ENCODE data around the gene MAP3K4. TPM values are rescaled to one million over a fixed set of nuclear protein-coding genes. Genes with fewer than 3 reads are reported as not detected.

MAP3K4 gene
- total RNA-seq, 1 donor from 2014 or later, result 41.2 TPM

GRCh38 chr6:161139766-161140553 lies 148.4 kb downstream of the MAP3K4 start:
- H3K4me1 Mint-ChIP-seq (ENCODE audit: unreplicated experiment), result peaks cover 11% of the 10 kb centered on the region
- H3K9me3 Mint-ChIP-seq (ENCODE audit: unreplicated experiment), result no peaks in the 10 kb centered on the region
- peaks cover 14% of the 10 kb centered on the region for H3K27me3 Mint-ChIP-seq (ENCODE audit: unreplicated experiment)
- DNase-seq (ENCODE audit: low spot score), result no peak
- no peak for TF ChIP-seq CTCF (IDR thresholded peaks at IDR 0.05; ENCODE audit: unreplicated experiment)
- no peak overlapping the region for H3K27ac Mint-ChIP-seq (ENCODE audit: unreplicated experiment)
- H3K4me3 Mint-ChIP-seq (ENCODE audit: unreplicated experiment), result no peak overlapping the region
- peaks cover 41% of the 10 kb centered on the region for H3K36me3 Mint-ChIP-seq (ENCODE audit: low read depth, unreplicated experiment)

- peaks cover 11% of the 10 kb centered on the region for H3K27me3 Mint-ChIP-seq (ENCODE audit: unreplicated experiment)
- H3K36me3 Mint-ChIP-seq (ENCODE audit: low read depth, unreplicated experiment), result peaks cover 36% of the 10 kb centered on the region
- peaks cover 11% of the 10 kb centered on the region for H3K4me1 Mint-ChIP-seq (ENCODE audit: unreplicated experiment)
- H3K9me3 Mint-ChIP-seq (ENCODE audit: unreplicated experiment), result no peaks in the 10 kb centered on the region
- no peak for DNase-seq (ENCODE audit: low spot score)
- H3K27ac Mint-ChIP-seq (ENCODE audit: unreplicated experiment), result no peak overlapping the region
- no peak for TF ChIP-seq CTCF (IDR thresholded peaks at IDR 0.05; ENCODE audit: unreplicated experiment)
- H3K4me3 Mint-ChIP-seq (ENCODE audit: unreplicated experiment), result no peak overlapping the region
These were observed 148.9 kb downstream of the MAP3K4 start for GRCh38 chr6:161140554-161140875.

GRCh38 chr6:161141173-161141572 lies 149.6 kb downstream of the MAP3K4 start:
- H3K27me3 Mint-ChIP-seq (ENCODE audit: unreplicated experiment), result peaks cover 11% of the 10 kb centered on the region
- H3K27ac Mint-ChIP-seq (ENCODE audit: unreplicated experiment), result no peak overlapping the region
- H3K9me3 Mint-ChIP-seq (ENCODE audit: unreplicated experiment), result no peaks in the 10 kb centered on the region
- H3K4me3 Mint-ChIP-seq (ENCODE audit: unreplicated experiment), result no peak overlapping the region
- H3K4me1 Mint-ChIP-seq (ENCODE audit: unreplicated experiment), result peaks cover 9% of the 10 kb centered on the region
- DNase-seq (ENCODE audit: low spot score), result no peak
- TF ChIP-seq CTCF (IDR thresholded peaks at IDR 0.05; ENCODE audit: unreplicated experiment), result no peak
- peaks cover 32% of the 10 kb centered on the region for H3K36me3 Mint-ChIP-seq (ENCODE audit: low read depth, unreplicated experiment)

- Mint-ChIP-seq H3K27me3 (ENCODE audit: unreplicated experiment) (peaks cover 11% of the 10 kb centered on the region), H3K4me3 (ENCODE audit: unreplicated experiment) (no peak overlapping the region), H3K36me3 (ENCODE audit: low read depth, unreplicated experiment) (peaks cover 28% of the 10 kb centered on the region), H3K9me3 (ENCODE audit: unreplicated experiment) (no peaks in the 10 kb centered on the region), H3K4me1 (ENCODE audit: unreplicated experiment) (peaks cover 3% of the 10 kb centered on the region), H3K27ac (ENCODE audit: unreplicated experiment) (no peak overlapping the region)
- no peak for TF ChIP-seq CTCF (IDR thresholded peaks at IDR 0.05; ENCODE audit: unreplicated experiment)
- DNase-seq (ENCODE audit: low spot score), result no peak
These were observed 151.4 kb downstream of the MAP3K4 start for GRCh38 chr6:161142957-161143296.

- no peak for TF ChIP-seq CTCF (IDR thresholded peaks at IDR 0.05; ENCODE audit: unreplicated experiment)
- peaks cover 29% of the 10 kb centered on the region for H3K36me3 Mint-ChIP-seq (ENCODE audit: low read depth, unreplicated experiment)
These were observed 152.3 kb downstream of the MAP3K4 start for GRCh38 chr6:161143663-161144430.

More at GRCh38 chr6:161143663-161144430, 152.3 kb downstream of the MAP3K4 start:
- DNase-seq (ENCODE audit: low spot score), result no peak
- Mint-ChIP-seq H3K27ac (ENCODE audit: unreplicated experiment) (no peak overlapping the region), H3K27me3 (ENCODE audit: unreplicated experiment) (peaks cover 11% of the 10 kb centered on the region), H3K9me3 (ENCODE audit: unreplicated experiment) (no peaks in the 10 kb centered on the region), H3K4me1 (ENCODE audit: unreplicated experiment) (peaks cover 3% of the 10 kb centered on the region), H3K4me3 (ENCODE audit: unreplicated experiment) (peak overlapping the region; percentile 37)
